GM03348 (cell line): ENCODE results near the gene RNASEH2B.
A peak's percentile ranks its signal among the peaks of the same experiment; 100 is the strongest.

ENCODE experiments used
- DNase-seq: peaks from one replicate; pipeline ENCODE4 v3.0.0; 2012; ENCODE audit warnings: low spot score

Gene RNASEH2B

DNA sequence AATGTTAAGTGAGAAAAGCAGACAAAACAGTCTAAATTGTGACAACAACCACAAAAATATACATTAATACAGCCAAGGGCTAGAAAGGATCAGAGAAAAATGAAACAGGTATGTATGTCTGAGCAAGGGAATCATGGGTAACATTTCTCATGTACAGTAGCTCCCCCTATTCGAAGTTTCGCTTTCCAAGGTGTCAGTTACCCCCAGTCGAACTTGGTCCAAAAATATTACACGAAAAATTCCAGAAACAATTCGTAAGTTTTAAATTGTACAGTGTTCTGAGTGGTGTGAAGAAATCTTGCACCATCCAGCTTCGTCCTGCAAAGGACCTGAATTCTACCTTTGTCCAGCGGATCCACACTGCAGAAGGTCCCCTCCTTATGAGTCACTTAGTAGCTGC lies 1.8 kb upstream of the RNASEH2B start:
- DNase-seq, result no peak

DNA sequence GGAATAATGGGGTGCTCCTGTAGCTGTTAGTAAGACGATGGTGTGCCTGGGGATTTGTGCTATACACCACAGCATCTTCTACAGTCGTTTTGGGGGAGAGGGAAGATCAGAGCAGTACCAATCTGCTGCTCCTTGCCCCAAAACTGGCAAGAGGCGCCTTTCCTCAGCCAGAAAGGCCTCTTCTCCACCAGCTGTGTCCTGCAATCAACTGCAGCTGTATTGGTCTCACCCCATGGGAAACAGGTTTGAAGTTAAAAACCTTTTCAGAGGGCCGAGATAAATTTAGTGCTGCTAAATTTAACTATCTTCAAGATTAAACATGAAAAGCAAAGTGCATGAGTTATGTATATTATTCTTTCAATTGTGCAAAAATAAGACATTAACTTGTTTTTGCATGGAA lies 1.2 kb upstream of the RNASEH2B start:
- no peak for DNase-seq

DNA sequence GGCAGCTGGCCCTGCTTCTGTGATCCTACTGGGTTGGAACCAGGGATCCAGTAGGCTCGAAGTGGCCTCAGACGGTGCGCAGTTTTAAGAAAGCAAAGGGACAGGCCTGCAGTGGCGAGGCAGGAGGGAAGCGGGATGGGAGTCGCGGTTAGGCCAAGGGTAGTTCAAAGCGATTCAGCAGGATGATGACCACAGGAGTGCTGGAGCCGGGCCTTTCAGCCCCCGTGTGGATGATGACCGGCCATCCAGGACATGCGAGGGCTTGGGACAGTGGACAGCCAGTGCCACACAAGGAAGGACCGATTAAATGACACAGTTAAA lies 854 bp downstream of the RNASEH2B start:
- peak; percentile 61 for DNase-seq

DNA sequence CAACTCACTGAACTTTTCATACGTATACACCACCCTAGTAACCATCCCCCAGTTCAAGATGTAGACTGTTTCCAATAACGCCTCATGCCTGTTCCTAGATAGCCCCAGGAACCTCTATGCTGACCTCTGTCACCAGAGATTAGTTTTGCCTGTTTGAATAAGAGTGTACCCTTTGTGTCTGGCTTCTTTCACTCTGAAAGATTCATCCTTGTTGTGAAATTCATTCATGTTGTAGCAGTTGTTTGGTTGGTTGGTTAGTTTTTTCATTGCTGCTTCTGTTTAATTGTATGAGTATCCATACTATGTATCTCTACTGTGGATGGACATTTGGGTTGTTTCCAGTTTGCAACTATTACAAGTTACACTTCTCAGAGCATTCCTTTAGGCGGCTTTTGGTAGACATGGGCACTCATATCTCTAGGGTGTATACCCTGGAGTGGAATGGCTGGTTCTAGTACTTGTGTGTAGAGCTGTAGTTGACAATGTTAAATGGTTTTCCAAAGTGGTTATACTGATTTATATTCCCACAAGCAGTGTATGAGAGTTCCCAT lies 1.6 kb downstream of the RNASEH2B start:
- DNase-seq, result no peak

DNA sequence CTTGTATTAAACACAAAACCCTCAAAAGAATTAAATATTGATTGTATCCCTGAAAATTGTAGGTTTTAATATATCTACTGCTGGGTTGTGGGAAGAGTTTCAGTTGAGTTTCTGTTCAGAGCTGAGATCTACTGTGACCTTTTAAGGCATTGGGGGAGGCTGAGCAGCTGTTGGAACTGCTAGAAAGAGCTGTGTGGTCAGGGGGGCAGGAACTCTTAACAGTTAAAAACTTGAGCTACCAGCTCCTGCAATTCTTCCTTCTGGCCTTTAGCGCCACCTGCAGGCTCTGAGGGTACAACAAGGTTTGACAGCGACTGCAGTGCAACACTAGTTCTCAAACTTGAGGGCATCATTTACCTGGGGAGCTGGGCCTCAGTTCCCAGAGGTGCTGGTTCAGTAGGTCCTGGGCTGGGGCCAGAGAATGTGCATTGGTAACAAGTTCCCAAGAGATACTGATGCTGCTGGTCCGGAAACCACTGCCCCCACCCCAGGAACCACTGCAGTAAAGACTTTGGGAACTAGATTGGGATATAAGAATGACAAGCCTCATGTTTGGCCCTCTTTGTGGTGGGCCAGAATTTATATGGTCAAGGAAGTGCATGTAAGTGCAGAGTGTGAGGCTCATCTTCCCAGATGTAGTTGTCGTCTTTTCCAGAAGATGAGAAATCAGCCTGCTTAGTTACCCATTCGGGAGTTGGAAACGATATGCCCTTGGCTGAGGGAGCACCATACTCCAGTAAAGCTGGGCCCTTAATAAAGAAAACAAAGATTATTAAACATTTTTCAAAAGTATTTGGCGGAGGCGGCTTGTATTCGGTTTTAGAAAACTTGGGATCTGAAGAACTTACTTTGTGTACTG lies 2.6 kb downstream of the RNASEH2B start:
- DNase-seq, result peak; percentile 85

DNA sequence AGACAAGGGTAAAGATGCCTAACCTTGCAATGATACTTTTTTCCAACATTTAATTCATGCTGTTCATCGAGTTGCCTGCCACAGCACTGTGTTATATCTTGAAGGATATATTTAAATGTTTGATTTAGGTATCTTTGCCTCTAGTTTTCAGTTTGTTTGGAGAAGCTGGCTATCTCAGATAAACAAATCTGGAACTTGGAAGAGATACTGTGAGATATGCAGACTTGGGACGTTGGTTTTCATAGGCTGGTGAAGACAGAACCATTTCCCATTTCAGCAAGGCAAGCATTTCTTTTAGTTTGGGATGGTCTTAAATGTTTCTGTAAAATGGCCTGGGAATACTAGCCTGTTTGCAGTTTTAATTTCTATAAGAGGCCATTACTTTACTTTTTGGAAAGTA lies 3.3 kb downstream of the RNASEH2B start:
- DNase-seq, result no peak

DNA sequence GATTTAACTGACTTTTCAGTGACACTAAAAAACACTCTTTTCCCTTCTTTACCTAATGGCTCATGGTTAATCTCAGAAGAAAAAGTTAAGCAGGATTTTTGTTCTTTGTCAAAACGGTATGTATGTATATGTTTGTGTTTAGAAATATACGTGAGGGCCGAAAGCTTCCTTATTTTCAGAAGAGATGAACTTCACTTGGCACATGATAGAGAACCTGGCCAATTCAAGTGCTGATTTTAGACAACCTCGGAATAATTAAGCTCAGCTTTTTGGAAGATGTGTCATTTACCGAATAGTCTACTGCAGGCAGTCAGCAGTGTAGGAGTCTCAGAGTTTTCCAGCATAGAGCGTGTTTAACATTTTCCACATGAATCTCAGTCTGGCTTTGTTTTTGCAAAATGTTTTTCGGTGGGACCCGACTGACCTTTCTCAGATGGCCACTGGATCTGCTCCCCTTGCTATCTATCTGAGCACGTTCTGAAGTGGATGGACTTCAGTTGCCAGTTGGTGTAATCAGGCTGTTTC lies 4.6 kb downstream of the RNASEH2B start:
- DNase-seq, result peak; percentile 23

DNA sequence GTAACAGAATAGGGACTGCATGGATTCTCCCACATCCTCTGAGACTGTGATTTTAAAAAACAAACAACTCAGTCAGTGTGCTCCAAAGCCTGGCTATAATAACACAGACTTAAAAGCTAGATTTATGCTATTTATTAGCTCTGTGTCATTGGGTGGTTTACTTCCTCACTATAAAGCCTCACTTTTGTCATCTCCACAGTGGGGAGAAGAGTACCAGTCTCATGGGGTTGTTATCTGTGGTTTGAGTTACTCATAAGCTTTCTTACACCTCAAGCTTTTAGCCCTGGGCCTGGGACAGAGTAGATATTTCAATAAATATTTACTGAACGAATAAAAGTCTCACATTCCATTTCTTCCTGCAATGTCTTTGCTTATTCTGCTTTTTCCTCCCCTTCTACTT lies 5.3 kb downstream of the RNASEH2B start:
- DNase-seq, result peak; percentile 20

DNA sequence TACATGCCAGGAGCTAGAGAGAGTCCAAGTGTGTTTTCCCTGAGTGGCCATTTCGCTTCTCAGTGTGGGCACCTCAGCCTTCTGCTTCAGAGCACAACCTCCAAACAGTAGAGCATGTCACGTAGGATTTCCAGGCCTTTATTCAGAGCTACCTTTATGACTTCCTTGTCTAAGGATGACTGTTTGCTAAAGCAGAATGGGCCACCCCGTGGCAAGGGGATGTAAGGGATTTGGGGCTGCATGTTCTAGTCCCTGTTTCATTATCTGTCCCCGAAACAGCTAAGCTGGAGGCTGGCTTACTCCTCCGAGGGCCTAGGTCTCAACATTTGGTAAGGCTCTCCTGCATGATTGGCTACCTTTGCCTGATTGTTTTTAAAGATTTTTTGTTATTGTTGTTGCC lies 6.0 kb downstream of the RNASEH2B start:
- no peak for DNase-seq

DNA sequence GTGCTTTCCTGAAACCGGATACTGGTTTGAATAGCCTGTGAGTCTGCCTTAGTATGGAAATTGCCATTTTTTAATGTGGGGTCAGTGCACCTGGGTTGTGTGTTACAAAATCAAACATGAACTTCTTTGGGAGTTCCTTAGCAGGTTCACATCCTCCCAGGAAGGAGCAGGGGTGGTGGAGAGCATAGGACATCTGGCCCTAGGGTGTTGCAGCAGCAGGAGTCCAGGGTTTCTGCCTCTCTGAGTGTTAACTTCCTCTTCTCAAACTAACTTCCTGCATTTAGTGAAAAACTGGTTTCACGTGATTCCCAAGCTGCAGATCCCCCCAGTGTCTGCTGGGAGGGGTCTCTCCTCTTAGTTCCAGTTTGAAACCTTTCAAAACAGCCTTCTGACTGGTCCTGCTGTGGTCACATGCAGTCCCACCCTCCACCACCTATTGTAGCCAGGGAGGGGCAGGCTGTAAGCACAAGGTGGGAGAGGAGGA lies 7.2 kb downstream of the RNASEH2B start:
- no peak for DNase-seq

DNA sequence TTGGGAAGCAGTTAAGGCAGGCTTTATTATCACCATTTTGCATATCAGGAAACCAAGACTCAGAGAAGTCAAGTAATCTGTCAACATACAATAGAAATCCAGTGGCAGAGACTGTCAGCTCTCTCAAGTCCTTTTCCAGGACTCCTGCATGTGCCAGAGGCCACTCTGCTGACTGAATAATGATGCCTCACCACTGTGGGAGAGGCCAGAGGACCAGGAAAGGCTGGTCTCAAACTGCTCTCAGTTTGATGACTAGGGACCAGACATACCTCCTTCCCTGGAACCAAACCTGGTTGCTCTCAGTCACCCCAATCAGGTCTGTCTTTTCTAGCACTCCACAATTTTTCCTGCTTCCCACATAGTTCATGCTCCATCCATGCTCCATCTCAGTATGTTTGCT lies 8.0 kb downstream of the RNASEH2B start:
- DNase-seq, result no peak

DNA sequence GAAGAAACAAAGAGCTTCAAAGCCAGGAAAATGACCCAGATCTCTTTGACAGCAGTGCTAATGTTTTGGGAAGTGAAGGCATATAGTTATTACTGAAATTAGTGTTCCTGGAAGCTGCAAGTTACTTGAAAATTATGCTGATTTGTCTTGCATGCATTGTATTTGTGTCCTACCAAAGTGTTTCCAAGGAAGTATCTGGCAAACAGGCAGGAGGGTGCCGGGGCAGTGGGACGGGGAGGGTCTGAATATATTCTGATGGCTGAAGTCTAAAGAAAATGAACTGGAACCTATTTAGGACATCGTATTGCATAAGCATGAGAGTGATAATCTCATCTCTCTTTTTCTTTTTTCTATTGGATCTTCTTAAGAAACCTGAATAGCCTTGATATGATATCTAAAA lies 9.0 kb downstream of the RNASEH2B start:
- DNase-seq, result no peak

DNA sequence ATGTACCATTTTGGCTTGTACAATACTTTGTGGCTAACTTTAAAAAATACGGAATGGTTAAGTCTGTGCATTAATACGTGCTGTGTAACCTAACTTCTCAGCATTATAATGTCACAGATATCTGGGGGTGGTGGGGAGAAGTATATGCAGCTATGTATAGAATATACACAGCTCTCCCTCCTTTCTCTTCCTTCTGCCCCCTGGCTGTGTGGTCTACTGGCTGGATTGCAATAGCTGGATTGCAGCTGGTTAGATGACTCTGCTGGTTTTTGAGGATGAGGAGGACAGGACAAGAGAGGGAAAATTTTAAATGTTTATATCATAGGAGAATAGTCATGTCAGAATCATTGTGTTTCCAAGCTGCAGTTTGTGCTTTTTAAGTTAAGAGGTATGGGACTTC lies 9.7 kb downstream of the RNASEH2B start:
- DNase-seq, result no peak

DNA sequence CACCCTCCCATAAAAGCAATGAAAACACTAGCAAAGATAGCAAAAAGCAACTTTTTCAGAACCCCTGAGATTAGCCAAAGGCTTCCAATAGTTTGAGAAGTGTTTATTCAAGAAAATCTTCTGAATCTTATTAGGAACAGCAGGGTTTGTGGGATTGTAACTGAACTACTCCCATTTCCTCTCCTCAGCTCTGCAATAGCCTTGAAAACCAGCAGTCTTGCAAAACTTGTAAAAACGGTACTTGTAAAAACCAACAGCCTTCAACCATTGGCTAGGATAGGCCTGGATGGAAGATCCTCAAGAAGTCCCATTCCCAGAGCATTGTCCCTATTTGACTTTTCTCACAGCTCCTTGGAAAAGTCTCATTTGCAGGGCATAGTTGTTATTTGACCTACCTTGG lies 12.1 kb downstream of the RNASEH2B start:
- no peak for DNase-seq

DNA sequence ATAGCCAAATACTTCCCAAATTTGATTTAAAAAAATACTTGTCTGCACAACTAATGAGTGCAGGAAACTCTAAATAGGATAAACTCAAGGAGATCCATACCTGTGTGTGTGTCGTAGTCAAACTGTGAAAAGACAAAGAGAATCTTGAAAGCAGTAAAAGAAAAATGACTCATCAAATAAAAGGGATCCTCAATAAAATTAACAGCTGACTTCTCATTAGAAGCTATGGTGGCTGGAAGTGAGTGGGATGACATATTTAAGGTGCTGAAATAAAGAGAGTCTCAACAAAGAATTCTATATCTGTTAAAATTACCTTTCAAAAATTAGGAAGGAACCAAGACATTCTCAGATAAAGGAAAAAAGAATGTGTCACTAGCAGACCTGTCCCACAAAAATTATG lies 13.7 kb downstream of the RNASEH2B start:
- no peak for DNase-seq

DNA sequence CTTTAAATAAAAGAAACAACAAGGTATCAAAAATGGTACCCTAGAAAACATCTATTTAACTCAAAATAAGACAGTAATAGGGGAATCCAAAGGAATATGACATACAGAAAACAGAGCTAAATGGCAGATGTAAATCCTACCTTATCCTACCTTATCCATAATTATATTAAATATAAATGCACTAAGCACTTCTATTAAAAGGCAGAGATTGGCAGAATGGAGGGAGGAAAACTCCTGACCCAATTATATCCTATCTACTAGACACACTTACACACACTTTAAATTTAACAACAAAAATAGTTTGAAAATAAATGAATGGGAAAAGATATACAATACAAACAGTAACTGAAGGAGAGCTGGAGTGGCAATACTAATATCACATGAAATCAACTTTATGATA lies 14.4 kb downstream of the RNASEH2B start:
- no peak for DNase-seq

DNA sequence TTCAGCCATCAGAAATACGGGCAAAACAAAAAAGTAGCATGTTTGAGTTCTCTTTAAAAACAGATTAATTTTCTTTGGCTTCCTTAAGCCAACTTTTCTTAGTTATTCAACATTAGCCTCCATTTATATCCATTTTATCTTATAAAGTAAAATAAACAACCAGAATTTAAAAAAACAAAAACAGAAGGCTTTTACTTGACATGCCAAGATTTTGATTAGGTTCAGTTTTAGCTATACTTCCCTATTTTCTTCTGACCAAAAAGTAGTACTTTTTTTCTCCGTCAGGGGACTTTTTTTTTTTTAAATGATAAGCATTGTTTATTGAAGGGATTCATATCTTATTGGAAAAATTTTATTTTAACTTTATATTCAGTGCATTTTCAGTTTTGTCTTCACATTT lies 18.1 kb downstream of the RNASEH2B start:
- DNase-seq, result no peak

DNA sequence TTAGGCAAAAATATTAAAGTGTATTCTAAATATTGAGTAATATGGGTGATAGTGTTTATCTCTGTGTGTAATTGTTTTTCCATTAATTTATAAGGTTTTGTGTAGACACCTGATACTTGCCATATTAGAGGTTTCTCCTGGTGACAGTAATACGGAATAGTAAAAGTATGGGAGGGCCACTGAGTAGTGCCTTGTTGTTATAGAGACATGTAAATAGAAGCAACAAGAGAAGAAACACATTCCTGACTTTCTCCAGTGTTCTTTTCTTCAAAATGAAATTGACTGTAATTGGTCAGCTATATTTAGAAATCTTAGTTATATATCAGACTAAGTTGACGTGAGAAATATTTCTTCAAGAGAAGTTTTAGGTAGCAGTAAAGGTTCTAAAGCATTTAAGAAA lies 18.5 kb downstream of the RNASEH2B start:
- no peak for DNase-seq

DNA sequence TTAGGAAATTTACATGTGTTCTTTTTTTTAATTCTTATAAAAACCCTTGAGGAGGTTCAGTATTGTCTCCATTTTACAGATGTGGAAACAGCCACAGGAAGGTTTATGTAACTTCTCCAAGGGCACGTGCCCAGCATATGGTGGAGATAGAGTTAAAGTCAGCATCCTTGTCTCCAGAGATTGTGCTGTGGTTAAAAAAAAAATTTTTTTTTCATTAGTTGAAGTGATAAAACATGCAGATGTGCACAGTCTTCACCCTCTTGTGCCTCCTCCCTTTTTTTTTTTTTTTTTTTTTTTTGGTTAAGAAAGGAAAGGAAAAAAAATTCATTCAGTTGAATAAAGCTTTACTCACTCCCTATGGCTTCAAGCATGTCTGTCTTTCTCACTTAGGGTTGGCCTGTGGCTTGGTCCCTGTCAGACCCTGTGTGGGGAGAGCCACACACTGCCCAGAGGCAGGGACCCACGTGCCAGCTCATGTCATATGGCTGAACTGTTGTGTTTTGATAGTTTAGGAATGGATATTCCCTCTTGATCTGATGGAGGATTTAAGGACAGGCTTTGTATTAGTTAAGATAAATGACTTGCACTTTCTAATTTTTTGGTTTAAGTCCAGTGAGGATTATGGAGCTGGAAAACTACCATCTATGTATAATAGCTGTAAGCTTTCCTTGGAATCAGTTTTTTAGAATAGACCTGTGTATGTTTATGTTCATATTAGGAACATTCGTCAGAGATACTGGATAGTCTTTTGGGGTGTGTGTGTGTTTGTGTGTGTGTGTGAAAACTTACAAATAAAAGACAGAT lies 19.3 kb downstream of the RNASEH2B start:
- no peak for DNase-seq

DNA sequence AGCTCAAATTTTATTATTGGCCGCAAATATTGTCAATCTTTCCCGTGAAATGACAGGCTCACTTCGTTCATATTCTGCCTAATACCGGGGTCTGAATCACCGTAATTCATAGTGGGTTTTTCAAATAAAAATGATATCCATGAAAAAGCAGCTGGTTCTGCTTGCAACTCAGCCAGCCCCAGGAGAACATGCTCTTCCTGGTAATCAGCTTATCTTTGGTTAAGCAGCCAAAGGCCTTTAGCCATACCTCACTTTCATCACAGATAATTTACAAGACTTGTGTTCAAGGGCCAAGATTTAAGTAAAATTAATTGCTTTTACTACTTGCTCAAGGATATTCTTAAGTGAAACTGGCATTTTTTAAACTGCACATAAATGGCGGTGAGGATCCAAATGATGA lies 22.5 kb downstream of the RNASEH2B start:
- no peak for DNase-seq

DNA sequence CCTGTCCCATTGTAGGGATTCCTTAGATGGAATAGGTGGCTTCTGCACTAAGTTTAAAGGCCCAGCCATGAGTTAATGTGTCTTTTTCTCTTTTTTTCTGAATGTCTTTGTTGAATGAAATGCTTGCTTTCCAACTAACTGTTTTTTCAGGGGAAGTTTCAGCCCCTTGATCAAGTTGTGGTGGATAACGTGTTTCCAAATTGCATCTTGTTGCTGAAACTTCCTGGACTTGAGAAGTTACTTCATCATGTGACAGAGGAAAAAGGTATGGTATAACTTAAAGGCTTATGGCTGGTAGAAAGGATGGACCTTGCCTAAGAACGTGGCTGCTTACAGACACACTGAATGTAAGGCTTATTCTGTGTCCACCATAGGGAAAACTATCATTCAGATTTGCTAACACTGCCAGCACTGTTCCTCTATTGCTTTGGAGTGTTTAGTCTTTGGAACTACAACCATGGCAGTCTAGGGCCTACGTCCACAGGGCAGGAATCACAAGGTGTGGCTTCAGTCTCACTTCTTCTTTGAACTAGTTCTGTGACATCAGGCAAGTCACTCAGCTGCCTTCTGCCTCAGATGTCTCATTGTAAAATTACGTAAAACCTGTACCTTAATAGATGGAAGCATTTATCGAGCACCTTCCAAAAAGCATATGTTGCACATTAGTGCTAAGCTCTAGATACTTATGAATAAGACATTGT lies 25.3 kb downstream of the RNASEH2B start:
- DNase-seq, result no peak

DNA sequence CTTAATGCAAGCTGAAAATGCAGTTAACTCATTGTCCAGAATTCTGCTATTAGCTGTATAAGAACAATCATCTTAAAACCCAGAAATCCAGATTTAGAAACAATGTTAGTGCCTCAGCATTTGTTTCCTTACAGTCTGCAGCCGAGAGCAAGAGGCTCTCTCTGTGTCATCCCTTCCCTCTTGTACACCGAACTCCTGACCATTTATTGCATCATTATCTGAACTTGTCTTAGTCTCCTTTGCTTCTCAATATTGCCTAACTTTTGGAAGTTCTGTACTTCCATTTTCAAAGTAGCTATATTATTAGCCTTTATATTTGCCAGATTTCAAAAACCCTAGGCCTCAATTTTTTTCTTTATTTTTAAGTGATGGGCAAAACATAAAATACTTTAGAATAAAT lies 27.1 kb downstream of the RNASEH2B start:
- DNase-seq, result peak; percentile 43
